Testis (tissue), 2 donors: ENCODE measurements around the gene PANX1.

Experiments used
- POLR2A ChIP-seq: fragments of 450-650 bp; IDR thresholded peaks from one replicate; pipeline ENCODE4 v1.6.1; 2017; ENCODE audit warnings: antibody characterized with exemption, mild to moderate bottlenecking, moderate library complexity
- TF ChIP-seq, protein P1 (sequence below), 3 experiments: fragments of 450-650 bp in 2 of 3; fragments of 200-600 bp in 1 of 3; sonication (generic) in 1 of 3; IDR thresholded peaks; one replicate each; pipeline ENCODE4 v1.5.1; 2016 to 2019; ENCODE audit warnings: antibody characterized with exemption in 3 of 3, mild to moderate bottlenecking in 2 of 3, moderate library complexity in 1 of 3

DNA sequence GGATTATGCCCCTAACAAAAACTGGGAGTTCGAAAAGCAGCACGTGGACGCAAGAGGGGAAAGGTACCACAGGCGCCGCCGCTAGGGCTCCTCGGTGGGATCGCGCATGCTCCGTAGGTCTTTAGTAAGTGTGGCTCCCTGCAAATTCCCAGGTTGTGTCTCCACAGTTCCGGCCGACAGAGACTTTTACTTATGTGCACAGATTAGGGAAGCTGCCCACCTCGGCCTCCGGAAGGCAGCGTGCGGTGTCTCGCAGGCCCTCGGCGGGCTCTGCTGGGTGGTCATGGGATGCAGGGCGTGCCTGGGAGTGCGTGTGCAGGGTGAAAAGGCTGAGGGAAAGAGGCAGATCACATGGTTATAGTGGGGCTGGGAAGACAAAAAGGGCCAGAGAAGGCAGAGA, 39.7 kb upstream of the PANX1 start:
- TF ChIP-seq, protein P1, sequence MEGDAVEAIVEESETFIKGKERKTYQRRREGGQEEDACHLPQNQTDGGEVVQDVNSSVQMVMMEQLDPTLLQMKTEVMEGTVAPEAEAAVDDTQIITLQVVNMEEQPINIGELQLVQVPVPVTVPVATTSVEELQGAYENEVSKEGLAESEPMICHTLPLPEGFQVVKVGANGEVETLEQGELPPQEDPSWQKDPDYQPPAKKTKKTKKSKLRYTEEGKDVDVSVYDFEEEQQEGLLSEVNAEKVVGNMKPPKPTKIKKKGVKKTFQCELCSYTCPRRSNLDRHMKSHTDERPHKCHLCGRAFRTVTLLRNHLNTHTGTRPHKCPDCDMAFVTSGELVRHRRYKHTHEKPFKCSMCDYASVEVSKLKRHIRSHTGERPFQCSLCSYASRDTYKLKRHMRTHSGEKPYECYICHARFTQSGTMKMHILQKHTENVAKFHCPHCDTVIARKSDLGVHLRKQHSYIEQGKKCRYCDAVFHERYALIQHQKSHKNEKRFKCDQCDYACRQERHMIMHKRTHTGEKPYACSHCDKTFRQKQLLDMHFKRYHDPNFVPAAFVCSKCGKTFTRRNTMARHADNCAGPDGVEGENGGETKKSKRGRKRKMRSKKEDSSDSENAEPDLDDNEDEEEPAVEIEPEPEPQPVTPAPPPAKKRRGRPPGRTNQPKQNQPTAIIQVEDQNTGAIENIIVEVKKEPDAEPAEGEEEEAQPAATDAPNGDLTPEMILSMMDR (IDR thresholded peaks at IDR 0.05): no peak
- no peak for TF ChIP-seq POLR2A
